GM13976 (cell line): ENCODE data around the gene FKBP14.

Experiments
- DNase-seq: peaks from one replicate; pipeline ENCODE4 v3.0.0; 2012; ENCODE audit warnings: low spot score
- in situ Hi-C: fragments of 300-500 bp; cut with MboI; formaldehyde crosslinking; loops from one replicate; pipeline ENCODE4 v1.12.0; 2022; ENCODE audit warnings: low sequenced_read_pairs, mixed read lengths, inconsistent platforms; ENCODE audit not compliant: unreplicated experiment
- TF ChIP-seq, protein P1 (sequence below): IDR thresholded peaks from 2 replicates; pipeline ENCODE4 v1.5.1; 2012; ENCODE audit warnings: borderline replicate concordance, mild to moderate bottlenecking; ENCODE audit not compliant: insufficient read depth; ENCODE audit errors: extremely low read depth, missing control alignments, control extremely low read depth

The FKBP14 gene

DNA sequence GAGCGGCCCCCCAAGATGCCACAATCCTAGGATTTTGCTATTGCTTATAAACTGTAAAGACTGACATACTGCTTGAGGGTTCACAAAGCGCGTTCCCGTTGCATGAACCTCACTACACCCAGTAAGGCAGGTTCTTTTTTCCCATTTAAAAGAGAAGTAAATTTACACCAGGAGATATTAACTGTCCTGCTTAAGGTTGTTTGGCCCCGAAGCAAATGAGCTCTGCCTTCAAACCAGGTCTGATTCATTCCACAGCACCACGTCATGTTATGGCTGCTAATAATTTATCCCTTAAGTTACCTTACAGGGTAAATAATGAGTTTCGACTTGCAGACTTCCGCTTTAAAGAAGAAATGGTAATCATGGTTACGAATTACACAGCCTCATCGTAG, 559 bp upstream of the FKBP14 start:
- in situ Hi-C loops: no loop called here
- TF ChIP-seq, protein P1, sequence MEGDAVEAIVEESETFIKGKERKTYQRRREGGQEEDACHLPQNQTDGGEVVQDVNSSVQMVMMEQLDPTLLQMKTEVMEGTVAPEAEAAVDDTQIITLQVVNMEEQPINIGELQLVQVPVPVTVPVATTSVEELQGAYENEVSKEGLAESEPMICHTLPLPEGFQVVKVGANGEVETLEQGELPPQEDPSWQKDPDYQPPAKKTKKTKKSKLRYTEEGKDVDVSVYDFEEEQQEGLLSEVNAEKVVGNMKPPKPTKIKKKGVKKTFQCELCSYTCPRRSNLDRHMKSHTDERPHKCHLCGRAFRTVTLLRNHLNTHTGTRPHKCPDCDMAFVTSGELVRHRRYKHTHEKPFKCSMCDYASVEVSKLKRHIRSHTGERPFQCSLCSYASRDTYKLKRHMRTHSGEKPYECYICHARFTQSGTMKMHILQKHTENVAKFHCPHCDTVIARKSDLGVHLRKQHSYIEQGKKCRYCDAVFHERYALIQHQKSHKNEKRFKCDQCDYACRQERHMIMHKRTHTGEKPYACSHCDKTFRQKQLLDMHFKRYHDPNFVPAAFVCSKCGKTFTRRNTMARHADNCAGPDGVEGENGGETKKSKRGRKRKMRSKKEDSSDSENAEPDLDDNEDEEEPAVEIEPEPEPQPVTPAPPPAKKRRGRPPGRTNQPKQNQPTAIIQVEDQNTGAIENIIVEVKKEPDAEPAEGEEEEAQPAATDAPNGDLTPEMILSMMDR: no peak
- peak; percentile 51 for DNase-seq

DNA sequence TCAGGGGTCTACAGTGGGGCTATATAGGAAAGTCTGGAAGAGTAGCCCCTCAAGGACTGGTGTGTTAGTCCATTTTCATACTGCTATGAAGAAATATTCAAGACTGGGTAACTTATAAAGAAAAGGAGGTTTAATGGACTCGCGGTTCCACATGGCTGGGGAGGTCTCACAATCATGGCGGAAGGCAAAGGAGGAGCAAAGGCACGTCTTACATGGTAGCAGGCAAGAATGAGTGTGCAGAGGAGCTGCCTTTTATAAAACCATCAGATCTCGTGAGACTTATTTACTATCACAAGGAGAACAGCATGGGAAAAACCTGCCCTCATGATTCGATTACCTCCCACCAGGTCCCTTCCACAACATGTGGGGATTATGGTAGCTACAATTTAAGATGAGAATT, 3.0 kb downstream of the FKBP14 start:
- no peak for DNase-seq
- TF ChIP-seq, protein P1: no peak
- in situ Hi-C loops: no loop called here

DNA sequence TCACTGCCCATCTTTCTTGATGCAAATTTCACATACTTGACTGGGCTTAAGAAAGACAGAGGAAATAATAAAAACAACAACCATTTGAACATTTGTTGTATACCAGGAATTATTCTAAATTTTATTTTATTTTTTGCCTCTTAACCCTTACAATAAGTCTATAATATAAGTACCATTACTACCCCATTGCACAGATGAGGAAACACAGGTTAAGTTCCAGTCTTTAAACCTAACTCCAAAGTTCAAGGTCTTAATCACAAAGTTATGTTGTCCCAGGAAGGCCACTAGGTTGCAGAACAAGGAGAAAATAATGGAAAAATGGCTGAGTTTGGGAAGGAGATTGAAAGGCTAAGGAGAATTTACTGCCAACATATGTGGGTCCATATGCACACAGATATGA, 3.5 kb downstream of the FKBP14 start:
- in situ Hi-C loops: no loop called here
- TF ChIP-seq, protein P1: no peak
- no peak for DNase-seq

DNA sequence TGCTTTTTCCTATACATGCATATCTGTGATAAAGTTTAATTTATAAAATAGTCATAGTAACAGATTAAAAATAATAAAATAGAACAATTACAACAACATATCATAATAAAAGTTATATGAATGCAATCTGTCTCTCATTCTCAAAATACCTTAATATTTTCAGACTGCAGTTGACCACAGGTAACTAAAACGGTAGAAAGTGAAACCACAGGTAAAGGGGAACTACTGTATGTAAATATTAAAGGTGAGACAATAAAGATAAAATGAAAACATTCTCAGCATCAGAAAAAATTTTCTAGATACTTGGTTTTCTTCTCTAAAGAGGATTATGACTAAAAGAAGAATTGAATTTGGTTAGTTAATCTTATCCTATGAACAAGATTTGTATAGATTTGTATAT, 6.0 kb downstream of the FKBP14 start:
- no peak for DNase-seq
- TF ChIP-seq, protein P1: no peak
- in situ Hi-C loops: no loop called here

DNA sequence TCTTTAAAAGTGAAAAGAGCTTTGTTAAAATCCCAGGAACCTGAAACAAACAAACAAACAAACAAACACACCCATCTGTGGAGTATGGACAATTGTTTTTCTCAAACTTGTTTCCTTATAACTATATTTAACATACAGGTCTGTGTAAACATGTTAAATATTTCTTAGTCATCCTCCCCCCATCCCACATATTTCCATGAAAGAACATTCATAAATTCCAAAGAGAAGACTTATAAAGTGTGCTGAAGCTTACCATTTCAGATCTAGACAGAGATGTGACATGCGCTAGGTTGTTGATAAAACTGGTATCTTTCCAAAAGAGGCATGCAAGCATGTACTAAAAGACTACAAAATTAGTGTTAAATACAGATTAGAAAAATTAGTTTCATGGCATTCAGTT, 6.5 kb downstream of the FKBP14 start:
- TF ChIP-seq, protein P1: no peak
- in situ Hi-C loops: no loop called here
- no peak for DNase-seq

DNA sequence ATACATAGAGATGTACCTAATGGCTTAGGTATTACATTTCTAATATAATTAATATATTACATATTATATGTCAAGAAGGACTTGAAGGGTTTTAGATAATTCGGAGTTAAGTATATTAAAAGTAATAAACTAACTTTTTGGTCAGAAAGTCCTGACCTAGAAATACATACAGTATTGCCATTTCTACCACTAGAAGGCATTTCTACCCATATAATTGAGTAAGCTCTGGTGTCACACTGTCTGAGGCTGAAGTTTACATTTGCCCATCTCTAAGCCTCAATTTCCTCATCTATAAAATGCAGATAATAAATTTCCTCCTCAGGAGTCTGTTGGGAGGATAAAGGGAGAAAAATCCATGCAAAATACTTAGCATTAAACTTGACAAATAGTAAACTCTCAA, 7.1 kb downstream of the FKBP14 start:
- DNase-seq: no peak
- in situ Hi-C loops: no loop called here

DNA sequence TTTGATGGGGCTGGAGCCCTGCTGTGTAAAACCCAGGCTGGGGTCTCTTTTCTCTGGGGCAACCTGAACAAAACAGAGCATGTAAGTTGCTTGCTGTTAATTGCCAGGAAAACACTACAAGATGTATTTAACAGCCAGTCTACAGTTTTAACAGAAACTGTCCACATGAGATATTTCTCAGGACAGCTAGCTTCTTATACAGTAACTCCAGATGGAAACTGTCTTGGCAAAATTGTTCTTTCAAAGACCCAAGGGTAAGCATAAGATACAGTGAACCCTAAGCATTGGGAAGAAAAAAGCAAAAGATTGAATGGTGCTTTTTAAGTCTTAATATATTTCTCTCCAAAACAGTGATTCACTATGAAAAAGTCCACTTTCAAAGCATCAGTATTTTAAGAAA, 8.1 kb downstream of the FKBP14 start:
- no peak for DNase-seq
- TF ChIP-seq, protein P1: no peak
- in situ Hi-C loops: no loop called here

More for the DNA sequence above, 7.1 kb downstream of the FKBP14 start:
- TF ChIP-seq, protein P1: no peak
